HG02763 (cell line): ENCODE measurements around the gene CEBPG.

ENCODE experiments used
- ATAC-seq: cut with Tn5 transposase; IDR thresholded peaks from one replicate; pipeline ENCODE4 v1.9.1; 2021; ENCODE audit warnings: mild to moderate bottlenecking, moderate library complexity; ENCODE audit not compliant: unreplicated experiment

Gene CEBPG

GRCh38 chr19:33418871-33419787, 45.6 kb downstream of the CEBPG start:
- no peak for ATAC-seq

- no peak for ATAC-seq
These were observed 46.2 kb downstream of the CEBPG start for GRCh38 chr19:33419788-33420130.

- ATAC-seq: no peak
These were observed 47.3 kb downstream of the CEBPG start for GRCh38 chr19:33420821-33421220.

GRCh38 chr19:33421368-33421767, 47.9 kb downstream of the CEBPG start:
- ATAC-seq: no peak

GRCh38 chr19:33422369-33423180, 49.1 kb downstream of the CEBPG start:
- ATAC-seq: no peak

GRCh38 chr19:33424181-33424580, 50.7 kb downstream of the CEBPG start:
- no peak for ATAC-seq

- no peak for ATAC-seq
These were observed 53.3 kb downstream of the CEBPG start for GRCh38 chr19:33426621-33427361.

- ATAC-seq: no peak
These were observed 54.5 kb downstream of the CEBPG start for GRCh38 chr19:33427801-33428626.

- no peak for ATAC-seq
These were observed 55.2 kb downstream of the CEBPG start for GRCh38 chr19:33428627-33429125.

GRCh38 chr19:33429891-33430673, 56.6 kb downstream of the CEBPG start:
- no peak for ATAC-seq

GRCh38 chr19:33430674-33431277, 57.3 kb downstream of the CEBPG start:
- no peak for ATAC-seq

- no peak for ATAC-seq
These were observed 58.5 kb downstream of the CEBPG start for GRCh38 chr19:33432015-33432414.
